Subcutaneous adipose tissue (tissue), 4 donors: ENCODE results near the gene CDCA4. TPM values are rescaled to one million over a fixed set of nuclear protein-coding genes. Genes with fewer than 3 reads are reported as not detected.

Experiments used
- total RNA-seq, 4 donors: library from RNA; depleted of rRNA; stranded (reverse); fragments of >200 nt; gene quantifications; one replicate each; pipeline ENCODE4 v1.1.0, GENCODE V29; 2016
- TF ChIP-seq, protein P1 (sequence below): fragments of 450-650 bp; IDR thresholded peaks from one replicate; pipeline ENCODE4 v1.5.1; 2016; ENCODE audit warnings: low read depth, mild to moderate bottlenecking, control low read depth, antibody characterized with exemption, moderate library complexity

CDCA4 gene
- total RNA-seq, 4 donors from 2014 or later, result 4.0 to 6.6 (median 6.3) TPM

DNA sequence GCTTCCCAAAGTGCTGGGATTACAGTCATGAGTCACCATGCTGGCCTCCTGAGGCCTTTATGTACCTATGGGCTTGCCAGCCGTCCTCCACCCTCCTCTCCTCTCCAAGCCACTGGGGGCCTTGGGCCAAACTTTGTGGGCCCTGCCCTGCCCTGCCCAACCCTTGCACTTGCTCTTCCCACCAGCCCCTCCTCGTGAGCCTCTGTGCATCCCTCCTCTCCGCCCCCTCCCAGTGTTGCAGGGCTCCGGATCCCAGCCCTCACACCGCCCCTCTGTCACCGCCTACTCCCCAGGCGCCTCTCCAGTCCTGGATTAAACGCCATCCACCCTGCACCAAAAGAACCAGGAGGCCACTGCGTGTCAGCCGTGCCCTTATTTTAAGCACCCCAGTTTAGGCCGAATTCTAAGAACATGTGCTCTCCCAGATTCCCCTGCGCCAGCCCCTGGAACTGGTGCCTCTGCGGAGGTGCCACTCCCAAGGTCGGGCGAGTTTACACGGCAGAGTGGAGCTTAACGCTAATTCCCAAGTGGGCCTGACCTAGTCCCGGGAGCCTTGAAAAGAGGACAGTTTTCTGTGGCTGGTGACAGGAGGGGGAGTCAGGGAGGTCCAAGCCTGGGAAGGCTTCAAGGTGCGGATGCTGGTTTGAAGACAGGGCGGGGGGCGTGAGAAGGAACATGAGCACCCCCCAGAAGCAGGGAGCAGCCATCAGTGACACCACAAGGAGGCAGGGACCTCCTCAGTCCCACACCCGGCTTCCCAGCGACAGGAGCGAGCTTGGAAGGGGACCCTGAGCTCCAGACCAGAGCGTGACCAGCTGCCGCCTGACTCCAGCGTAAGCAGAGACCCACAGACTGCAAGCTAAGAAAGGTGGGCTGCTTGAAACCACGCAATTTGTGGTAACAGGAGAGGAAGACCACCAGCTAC, 21.2 kb upstream of the CDCA4 start:
- TF ChIP-seq, protein P1, sequence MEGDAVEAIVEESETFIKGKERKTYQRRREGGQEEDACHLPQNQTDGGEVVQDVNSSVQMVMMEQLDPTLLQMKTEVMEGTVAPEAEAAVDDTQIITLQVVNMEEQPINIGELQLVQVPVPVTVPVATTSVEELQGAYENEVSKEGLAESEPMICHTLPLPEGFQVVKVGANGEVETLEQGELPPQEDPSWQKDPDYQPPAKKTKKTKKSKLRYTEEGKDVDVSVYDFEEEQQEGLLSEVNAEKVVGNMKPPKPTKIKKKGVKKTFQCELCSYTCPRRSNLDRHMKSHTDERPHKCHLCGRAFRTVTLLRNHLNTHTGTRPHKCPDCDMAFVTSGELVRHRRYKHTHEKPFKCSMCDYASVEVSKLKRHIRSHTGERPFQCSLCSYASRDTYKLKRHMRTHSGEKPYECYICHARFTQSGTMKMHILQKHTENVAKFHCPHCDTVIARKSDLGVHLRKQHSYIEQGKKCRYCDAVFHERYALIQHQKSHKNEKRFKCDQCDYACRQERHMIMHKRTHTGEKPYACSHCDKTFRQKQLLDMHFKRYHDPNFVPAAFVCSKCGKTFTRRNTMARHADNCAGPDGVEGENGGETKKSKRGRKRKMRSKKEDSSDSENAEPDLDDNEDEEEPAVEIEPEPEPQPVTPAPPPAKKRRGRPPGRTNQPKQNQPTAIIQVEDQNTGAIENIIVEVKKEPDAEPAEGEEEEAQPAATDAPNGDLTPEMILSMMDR, result no peak

DNA sequence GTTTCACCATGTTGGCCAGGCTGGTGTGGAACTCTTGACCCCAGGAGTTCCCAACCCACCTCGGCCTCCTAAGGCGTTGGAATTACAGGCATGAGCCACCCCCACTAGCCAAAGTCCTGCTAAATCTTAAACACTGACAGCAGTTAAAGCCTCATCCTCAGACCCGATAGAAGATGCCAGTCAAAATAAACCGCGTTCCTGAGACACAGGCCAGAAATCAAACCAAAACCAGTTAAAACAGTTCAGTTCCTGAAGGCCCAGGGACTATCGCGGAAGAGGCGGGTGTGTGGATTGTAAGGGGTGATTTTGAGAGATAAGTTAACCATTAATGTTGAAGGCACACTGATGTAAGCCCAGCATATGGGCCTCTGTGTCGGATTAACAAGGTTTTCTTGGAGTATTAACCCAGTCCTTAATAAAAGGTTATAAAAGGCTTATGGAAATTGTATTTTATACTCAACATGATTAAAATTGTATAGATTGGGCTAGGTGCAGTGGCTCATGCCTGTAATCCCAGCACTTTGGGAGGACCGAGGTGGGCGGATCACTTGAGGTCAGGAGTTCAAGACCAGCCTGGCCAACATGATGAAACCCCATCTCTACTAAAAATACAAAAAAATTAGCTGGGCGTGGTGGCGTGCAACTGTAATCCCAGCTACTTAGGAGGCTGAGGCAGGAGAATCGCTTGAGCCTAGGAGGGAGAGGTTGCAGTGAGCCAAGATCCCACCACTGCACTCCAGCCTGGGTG, 18.7 kb upstream of the CDCA4 start:
- TF ChIP-seq, protein P1, result no peak

DNA sequence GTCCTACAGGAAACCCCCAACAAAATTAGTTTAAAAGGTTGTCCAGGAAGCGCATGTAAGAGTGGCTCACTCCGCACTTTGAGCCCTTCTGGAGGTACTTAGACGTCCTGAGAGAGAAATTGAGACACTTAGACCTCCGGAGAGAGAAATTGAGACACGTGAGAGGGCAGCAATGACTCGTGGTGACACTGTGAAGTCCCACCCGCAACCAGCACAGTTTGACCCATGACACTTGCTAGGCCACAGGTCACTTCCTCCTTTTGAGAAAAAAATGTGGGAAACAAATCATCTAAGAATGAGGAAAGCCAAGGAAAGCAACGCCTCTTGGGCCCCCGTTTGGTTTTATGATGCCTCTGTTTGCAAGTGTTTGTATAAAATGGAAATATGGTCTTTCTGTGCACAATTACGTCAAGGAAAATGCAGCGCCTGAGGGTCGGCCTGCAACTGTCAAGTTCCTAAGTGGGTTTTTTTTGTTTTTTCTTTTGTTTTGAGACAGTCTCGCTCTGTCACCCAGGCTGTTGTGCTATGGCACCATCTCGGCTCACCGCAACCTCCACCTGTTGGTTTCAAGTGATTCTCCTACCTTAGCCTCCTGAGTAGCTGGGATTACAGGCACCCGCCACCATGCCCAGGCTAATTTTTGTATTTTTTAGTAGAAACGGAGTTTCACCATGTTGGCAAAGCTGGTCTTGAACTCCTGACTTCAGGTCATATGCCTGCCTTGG, 13.6 kb upstream of the CDCA4 start:
- TF ChIP-seq, protein P1, result no peak

DNA sequence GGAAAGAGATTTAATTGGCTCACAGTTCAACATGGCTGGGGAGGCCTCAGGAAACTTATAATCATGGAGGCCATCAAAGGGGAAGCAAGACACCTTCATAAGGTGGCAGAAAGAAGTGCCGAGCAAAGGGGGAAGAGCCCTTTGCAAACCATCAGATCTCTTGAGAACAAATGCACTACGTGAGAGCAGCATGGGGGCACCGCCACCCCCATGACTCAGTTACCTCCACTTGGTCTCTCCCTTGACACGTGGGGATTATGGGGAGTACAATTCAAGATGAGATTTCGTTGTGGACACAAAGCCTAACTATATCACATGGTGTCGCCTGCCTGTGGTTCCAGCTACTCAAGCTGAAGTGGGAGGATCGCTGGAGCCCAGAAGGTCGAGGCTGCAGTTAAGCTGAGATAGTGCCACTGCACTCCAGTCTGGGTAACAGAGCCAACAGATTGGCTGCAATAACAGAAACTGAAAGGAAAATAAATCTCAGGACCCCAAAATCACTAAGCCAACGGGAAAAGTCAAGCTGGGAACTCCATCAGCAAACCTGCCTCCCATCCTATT, 10.0 kb upstream of the CDCA4 start:
- TF ChIP-seq, protein P1, result no peak

DNA sequence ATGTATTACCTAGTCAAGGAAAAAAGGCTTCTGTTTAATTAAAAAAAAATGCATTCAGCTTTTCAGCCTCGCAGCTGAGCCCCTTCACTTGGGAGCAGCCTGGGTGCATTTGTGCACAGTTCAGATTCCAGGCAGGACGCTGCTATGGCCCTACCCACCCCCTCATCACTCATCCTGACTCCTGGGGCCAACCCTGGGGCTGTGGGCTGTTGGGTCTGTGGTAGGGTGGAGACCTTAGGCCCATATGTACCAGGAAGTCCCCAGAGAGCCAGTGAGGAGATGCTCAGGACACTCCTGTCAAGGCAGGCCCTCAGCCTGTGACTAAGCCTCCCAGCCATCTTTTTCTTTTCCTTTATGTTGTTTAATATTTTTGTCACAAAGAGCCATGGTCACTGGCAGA, 9.3 kb upstream of the CDCA4 start:
- TF ChIP-seq, protein P1, result no peak

DNA sequence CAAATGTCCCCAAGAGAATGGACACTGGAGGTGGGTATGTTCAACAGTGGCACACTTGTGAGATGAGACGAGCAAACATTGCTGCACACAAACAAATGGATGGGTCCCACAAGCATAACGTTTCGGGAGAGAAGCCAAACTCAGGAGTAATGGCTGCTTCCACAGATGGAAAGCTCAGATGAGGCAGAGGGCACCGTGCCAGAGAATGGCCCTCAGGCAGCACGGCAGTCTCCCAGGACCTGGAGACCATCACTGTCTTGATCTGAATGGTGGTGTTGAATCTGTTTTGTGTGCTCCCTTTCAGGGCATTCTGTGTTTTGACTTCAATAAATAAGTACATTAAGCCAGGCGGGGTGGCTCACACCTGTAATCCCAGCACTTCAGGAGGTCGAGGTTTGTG, 8.5 kb upstream of the CDCA4 start:
- TF ChIP-seq, protein P1, result no peak
